PFSK-1 (cell line): ENCODE measurements around the gene DDX41.

Experiments
- POLR2AphosphoS5 ChIP-seq: IDR thresholded peaks from 2 replicates; pipeline ENCODE4 v1.6.1; 2012; ENCODE audit warnings: low read depth, mild to moderate bottlenecking, control low read depth, low read length, moderate library complexity
- SIN3A ChIP-seq: IDR thresholded peaks from 2 replicates; pipeline ENCODE4 v1.6.1; 2012; ENCODE audit warnings: mild to moderate bottlenecking, low read length, moderate library complexity, borderline replicate concordance; ENCODE audit not compliant: insufficient read depth
- TAF1 ChIP-seq: IDR thresholded peaks from 2 replicates; pipeline ENCODE4 v1.6.1; 2012; ENCODE audit warnings: low read length, control low read depth, borderline replicate concordance; ENCODE audit not compliant: insufficient read depth
- TF ChIP-seq, protein P1 (sequence below), 2 experiments: IDR thresholded peaks; 2 replicates each; pipeline versions ENCODE4 v1.6.1 to v1.8.0; 2011 to 2012; ENCODE audit warnings: low read depth in 2 of 2, low read length in 2 of 2, control low read depth in 1 of 2, inconsistent platforms in 1 of 2, mild to moderate bottlenecking in 1 of 2, moderate library complexity in 1 of 2; ENCODE audit not compliant: insufficient read depth in 1 of 2

DNA sequence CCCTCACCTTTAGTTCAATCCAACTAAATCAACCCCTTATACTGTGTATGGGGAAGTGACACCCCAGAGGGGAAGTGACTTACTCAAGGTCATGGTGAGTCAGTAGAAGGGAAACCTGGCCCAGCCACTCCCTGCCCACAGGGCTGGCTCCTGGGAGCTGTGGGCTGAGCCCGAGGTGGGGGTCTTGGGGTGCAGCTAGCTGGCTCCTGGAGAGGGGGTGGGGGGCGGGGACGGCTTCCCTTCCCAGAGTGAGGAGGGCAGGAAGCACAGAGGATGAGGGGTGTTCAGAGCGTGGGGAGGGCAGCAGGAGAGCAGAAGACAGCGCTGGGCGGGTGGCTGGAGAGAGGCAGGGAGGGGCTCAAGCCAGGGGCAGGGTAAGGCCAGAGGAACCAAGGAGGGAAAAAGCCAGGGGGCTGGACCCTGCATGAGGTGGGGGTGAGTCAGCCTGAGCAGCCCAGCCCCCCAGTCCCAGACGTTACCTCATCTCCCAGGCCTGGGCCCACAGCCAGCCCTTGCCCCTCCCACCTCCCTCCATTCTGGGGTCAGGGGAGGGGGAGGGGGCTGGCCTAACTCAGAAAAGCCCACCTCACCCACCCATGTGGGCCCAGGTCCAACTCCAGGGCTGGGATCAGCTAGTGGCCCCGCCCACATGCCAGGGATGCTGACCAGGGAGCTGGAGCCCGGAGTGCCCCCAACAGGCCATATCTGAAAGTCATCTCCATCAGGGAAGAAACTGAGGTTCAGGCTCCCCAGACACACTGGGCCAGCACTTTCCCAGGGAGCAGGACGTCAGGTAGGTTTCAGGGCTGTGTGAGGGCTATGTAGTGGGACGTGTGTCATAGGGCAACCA lies 22.2 kb downstream of the DDX41 start:
- TF ChIP-seq, protein P1, sequence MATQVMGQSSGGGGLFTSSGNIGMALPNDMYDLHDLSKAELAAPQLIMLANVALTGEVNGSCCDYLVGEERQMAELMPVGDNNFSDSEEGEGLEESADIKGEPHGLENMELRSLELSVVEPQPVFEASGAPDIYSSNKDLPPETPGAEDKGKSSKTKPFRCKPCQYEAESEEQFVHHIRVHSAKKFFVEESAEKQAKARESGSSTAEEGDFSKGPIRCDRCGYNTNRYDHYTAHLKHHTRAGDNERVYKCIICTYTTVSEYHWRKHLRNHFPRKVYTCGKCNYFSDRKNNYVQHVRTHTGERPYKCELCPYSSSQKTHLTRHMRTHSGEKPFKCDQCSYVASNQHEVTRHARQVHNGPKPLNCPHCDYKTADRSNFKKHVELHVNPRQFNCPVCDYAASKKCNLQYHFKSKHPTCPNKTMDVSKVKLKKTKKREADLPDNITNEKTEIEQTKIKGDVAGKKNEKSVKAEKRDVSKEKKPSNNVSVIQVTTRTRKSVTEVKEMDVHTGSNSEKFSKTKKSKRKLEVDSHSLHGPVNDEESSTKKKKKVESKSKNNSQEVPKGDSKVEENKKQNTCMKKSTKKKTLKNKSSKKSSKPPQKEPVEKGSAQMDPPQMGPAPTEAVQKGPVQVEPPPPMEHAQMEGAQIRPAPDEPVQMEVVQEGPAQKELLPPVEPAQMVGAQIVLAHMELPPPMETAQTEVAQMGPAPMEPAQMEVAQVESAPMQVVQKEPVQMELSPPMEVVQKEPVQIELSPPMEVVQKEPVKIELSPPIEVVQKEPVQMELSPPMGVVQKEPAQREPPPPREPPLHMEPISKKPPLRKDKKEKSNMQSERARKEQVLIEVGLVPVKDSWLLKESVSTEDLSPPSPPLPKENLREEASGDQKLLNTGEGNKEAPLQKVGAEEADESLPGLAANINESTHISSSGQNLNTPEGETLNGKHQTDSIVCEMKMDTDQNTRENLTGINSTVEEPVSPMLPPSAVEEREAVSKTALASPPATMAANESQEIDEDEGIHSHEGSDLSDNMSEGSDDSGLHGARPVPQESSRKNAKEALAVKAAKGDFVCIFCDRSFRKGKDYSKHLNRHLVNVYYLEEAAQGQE (IDR thresholded peaks at IDR 0.05; ENCODE audit: insufficient read depth in 1 of 2, low read depth in 2 of 2, low read length in 2 of 2) = no peak
- TF ChIP-seq TAF1 = no peak
- TF ChIP-seq POLR2AphosphoS5 = peak; percentile 44; the same call in 1 of the 2 replicates
- no peak for TF ChIP-seq SIN3A
